Peyer's patch (tissue), 4 donors: Measurements from ENCODE around the gene NPHS1. TPM values are rescaled to one million over a fixed set of nuclear protein-coding genes. Genes with fewer than 3 reads are reported as not detected.
"Not testable (repeated sequence)": the region's sequence is repeated elsewhere in the genome, so short reads cannot be mapped to it uniquely, and the experiment has no call there.

ENCODE experiments used
- DNase-seq, 3 donors: peaks; one replicate each; pipeline ENCODE4 v3.0.0-alpha.2; 2017 to 2019
- H3K27ac ChIP-seq, 4 donors: fragments of 200-600 bp; sonication (generic); one replicate each; pipeline ENCODE4 v1.5.1; 2016 to 2019
- H3K27me3 ChIP-seq, 2 donors: fragments of 200-600 bp; sonication (generic); one replicate each; pipeline ENCODE4 v1.5.1; 2019
- H3K36me3 ChIP-seq, 3 donors: fragments of 200-600 bp; sonication (generic); one replicate each; pipeline ENCODE4 v1.5.1; 2016 to 2019
- H3K4me1 ChIP-seq, 4 donors: fragments of 200-600 bp; sonication (generic); one replicate each; pipeline ENCODE4 v1.5.1; 2016 to 2019
- H3K4me3 ChIP-seq, 4 donors: fragments of 200-600 bp; sonication (generic); 1 replicate in 3 of 4; 2 replicates in 1 of 4; pipeline ENCODE4 v1.5.1; 2016 to 2019; ENCODE audit warnings: mild to moderate bottlenecking in 1 of 4
- H3K9me3 ChIP-seq, 4 donors: fragments of 200-600 bp; sonication (generic); one replicate each; pipeline ENCODE4 v1.5.1; 2016 to 2019; ENCODE audit warnings: mild to moderate bottlenecking in 1 of 4
- CTCF ChIP-seq, 6 experiments: fragments of 450-650 bp in 4 of 6; fragments of 200-600 bp in 2 of 6; sonication (generic) in 1 of 6; IDR thresholded peaks; one replicate each; pipeline ENCODE4 v1.5.1; 2017 to 2019; ENCODE audit warnings: antibody characterized with exemption in 6 of 6, mild to moderate bottlenecking in 3 of 6, moderate library complexity in 1 of 6
- POLR2A ChIP-seq, 2 donors: fragments of 450-650 bp; IDR thresholded peaks; one replicate each; pipeline ENCODE4 v1.5.1; 2017; ENCODE audit warnings: antibody characterized with exemption in 2 of 2, mild to moderate bottlenecking in 2 of 2, moderate library complexity in 2 of 2
- total RNA-seq, 4 donors: library from RNA; depleted of rRNA; stranded (reverse); fragments of >200 nt; gene quantifications; one replicate each; pipeline ENCODE4 v1.1.0, GENCODE V29; 2016

Gene NPHS1
- total RNA-seq, 4 donors from 2014 or later: not detected

GRCh38 chr19:35805526-35806102 lies 46.7 kb downstream of the NPHS1 start:
- TF ChIP-seq CTCF (IDR thresholded peaks at IDR 0.05) (no peak), POLR2A (IDR thresholded peaks at IDR 0.05) (no peak)
- H3K4me3 ChIP-seq: no peak overlapping the region
- H3K4me1 ChIP-seq: no peaks in the 10 kb centered on the region
- H3K27ac ChIP-seq: no peak overlapping the region
- DNase-seq: no peak
- H3K27me3 ChIP-seq: no peaks in the 10 kb centered on the region
- H3K9me3 ChIP-seq: no peaks in the 10 kb centered on the region
- H3K36me3 ChIP-seq: no peaks in the 10 kb centered on the region

GRCh38 chr19:35801828-35802227 lies 50.5 kb downstream of the NPHS1 start:
- Histone ChIP-seq H3K27me3 (no peaks in the 10 kb centered on the region), H3K9me3 (no peaks in the 10 kb centered on the region), H3K27ac (no peak overlapping the region), H3K4me1 (no peaks in the 10 kb centered on the region), H3K4me3 (no peak overlapping the region), H3K36me3 (no peaks in the 10 kb centered on the region)
- no peak for DNase-seq
- TF ChIP-seq POLR2A (IDR thresholded peaks at IDR 0.05) (no peak), CTCF (IDR thresholded peaks at IDR 0.05) (no peak)

GRCh38 chr19:35797663-35798062 lies 54.6 kb downstream of the NPHS1 start:
- DNase-seq: no peak
- no peaks in the 10 kb centered on the region for H3K9me3 ChIP-seq
- no peak overlapping the region for H3K27ac ChIP-seq
- no peaks in the 10 kb centered on the region for H3K4me1 ChIP-seq
- TF ChIP-seq POLR2A (IDR thresholded peaks at IDR 0.05) (no peak), CTCF (IDR thresholded peaks at IDR 0.05) (no peak)
- peak overlapping the region in 2 of 4 donors; percentile 5 to 20 for H3K4me3 ChIP-seq
- no peaks in the 10 kb centered on the region for H3K27me3 ChIP-seq
- no peaks in the 10 kb centered on the region for H3K36me3 ChIP-seq

- no peak for DNase-seq
- no peaks in the 10 kb centered on the region for H3K9me3 ChIP-seq
- H3K36me3 ChIP-seq: no peaks in the 10 kb centered on the region
- H3K4me1 ChIP-seq: no peaks in the 10 kb centered on the region
- no peak for TF ChIP-seq POLR2A (IDR thresholded peaks at IDR 0.05)
- no peak for TF ChIP-seq CTCF (IDR thresholded peaks at IDR 0.05)
- peak overlapping the region in 2 of 4 donors; percentile 5 to 20 for H3K4me3 ChIP-seq
- no peak overlapping the region for H3K27ac ChIP-seq
- no peaks in the 10 kb centered on the region for H3K27me3 ChIP-seq
Observed at GRCh38 chr19:35796645-35797542, 55.4 kb downstream of the NPHS1 start.

DNA sequence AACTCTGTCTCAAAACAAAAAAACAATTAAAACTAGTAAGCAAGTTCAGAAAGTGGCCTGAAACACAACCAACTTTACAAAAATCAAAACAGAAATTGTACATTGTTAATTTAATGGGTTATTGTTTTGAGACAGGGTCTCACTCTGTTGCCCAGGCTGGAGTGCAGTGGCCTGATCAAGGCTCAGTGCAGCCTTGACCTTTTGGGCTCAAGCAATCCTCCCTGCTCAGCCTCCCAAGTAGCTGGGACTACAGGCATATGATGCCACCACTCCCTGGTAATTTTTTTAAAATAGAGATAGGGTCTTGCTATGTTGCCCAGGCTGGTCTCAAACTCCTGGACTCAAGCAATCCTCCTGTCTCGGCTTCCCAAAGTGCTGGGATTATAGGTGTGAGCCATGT lies 56.7 kb downstream of the NPHS1 start:
- not testable (repeated sequence) for H3K27me3 ChIP-seq, H3K9me3 ChIP-seq, H3K36me3 ChIP-seq, DNase-seq, H3K27ac ChIP-seq, H3K4me1 ChIP-seq, H3K4me3 ChIP-seq
